ENCODE results near the gene PEX13. TPM values are rescaled to one million over a fixed set of nuclear protein-coding genes. Genes with fewer than 3 reads are reported as not detected.

PEX13 gene
- total and polyA plus RNA-seq, 2 of the 4 experiments (the other 2 are of a cell fraction): 12.1 to 34.8 TPM

DNA sequence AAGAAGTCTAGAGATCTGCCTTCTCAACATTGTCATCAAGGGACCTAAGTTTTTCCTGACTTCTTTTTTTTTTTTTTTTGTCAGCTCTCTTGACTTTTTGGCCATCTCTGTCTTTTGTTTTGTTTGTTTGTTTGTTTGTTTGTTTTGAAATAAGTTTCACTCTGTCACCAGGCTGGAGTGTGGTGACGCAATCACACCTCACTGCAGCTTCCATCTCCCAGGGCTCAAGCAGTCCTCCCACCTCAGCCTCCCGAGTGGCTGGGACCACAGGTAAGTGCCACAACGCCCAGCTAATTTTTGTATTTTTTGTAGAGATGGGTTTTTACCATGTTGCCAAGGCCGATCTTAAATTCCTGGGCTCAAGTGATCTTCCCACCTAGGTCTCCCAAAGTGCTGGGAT is 6.2 kb downstream of the PEX13 start:
- no peaks in the 10 kb centered on the region for H3K9me3 ChIP-seq (ENCODE audit: control insufficient read depth, insufficient read depth, low read length)
- peaks cover 16% of the 10 kb centered on the region for H4K20me1 ChIP-seq (ENCODE audit: insufficient read depth, low read length)
- H4K91ac ChIP-seq (ENCODE audit: insufficient read depth, low read depth, low read length): no peak overlapping the region
- peak; percentile 83 for TF ChIP-seq CEBPB (IDR thresholded peaks at IDR 0.05; ENCODE audit: low read depth, low read length)
- no peak for TF ChIP-seq RAD21 (IDR thresholded peaks at IDR 0.05; ENCODE audit: low read length)
- no peak overlapping the region for H3K4ac ChIP-seq (ENCODE audit: low read depth, low read length)
- H3K9ac ChIP-seq (ENCODE audit: low read depth, low read length): no peak overlapping the region
- no peak overlapping the region for H2AFZ ChIP-seq (replicated peaks; ENCODE audit: low read length, poor library complexity)
- H4K8ac ChIP-seq (ENCODE audit: low read depth in 2 of 2, low read length in 2 of 2): no peak overlapping the region
- no peak for ATAC-seq (ENCODE audit: low read depth)
- no peak overlapping the region for H2BK120ac ChIP-seq (ENCODE audit: low read depth, low read length)
- no peak for DNase-seq
- POLR2A ChIA-PET (ENCODE audit: unreplicated experiment): no interaction called here
- H3K18ac ChIP-seq (ENCODE audit: low read depth, low read length): no peak overlapping the region
- H3K56ac ChIP-seq (ENCODE audit: extremely low read depth, insufficient read depth, low read length): no peak overlapping the region
- no peak overlapping the region for H3K4me3 ChIP-seq (ENCODE audit: insufficient read depth, low read depth, low read length)
- H3K4me1 ChIP-seq (ENCODE audit: control insufficient read depth, insufficient read depth, low read length): no peaks in the 10 kb centered on the region
- H3K23ac ChIP-seq (ENCODE audit: low read depth, low read length): no peak overlapping the region
- H3K27me3 ChIP-seq (ENCODE audit: control insufficient read depth, insufficient read depth, low read length): no peaks in the 10 kb centered on the region
- dilution Hi-C loops (cut with HindIII; ENCODE audit: low sequenced_read_pairs, unreplicated experiment): no loop called here
- H3K4me2 ChIP-seq (ENCODE audit: low read depth, low read length): no peak overlapping the region
- in situ Hi-C loops (cut with MboI; ENCODE audit: low sequenced_read_pairs): no loop called here
- H3K27ac ChIP-seq (ENCODE audit: insufficient read depth, low read length): no peak overlapping the region
- intact Hi-C loops (cut with micrococcal nuclease): no loop called here
- CTCF ChIA-PET: no interaction called here
- no CpG with 5 or more reads among the region's 4 CpGs for WGBS, 2 experiments (ENCODE audit: extremely low coverage in 2 of 2, insufficient read length in 1 of 2)
- H3K14ac ChIP-seq (replicated peaks; ENCODE audit: low read depth, low read length): no peak overlapping the region
- H3K79me1 ChIP-seq (ENCODE audit: low read depth in 1 of 2, low read length in 2 of 2): peaks cover 9 to 48% of the 10 kb centered on the region in 2 experiments; a peak in 3 of 4 replicates
- H3K36me3 ChIP-seq (ENCODE audit: control insufficient read depth, insufficient read depth, low read length): peaks cover 8% of the 10 kb centered on the region
- no peak overlapping the region for H4K5ac ChIP-seq (ENCODE audit: low read depth, low read length)
- H2BK20ac ChIP-seq (ENCODE audit: low read depth, low read length): no peak overlapping the region
- no peak overlapping the region for H2BK15ac ChIP-seq (ENCODE audit: low read depth, low read length)
- no TSS peak for BruUV-seq (replicated peaks)
- H3K9me1 ChIP-seq (ENCODE audit: insufficient read depth, low read length): peaks cover 3% of the 10 kb centered on the region; the same call in 1 of the 2 replicates
- H2AK5ac ChIP-seq (ENCODE audit: low read depth, low read length): no peak overlapping the region
- no peak overlapping the region for H2AK9ac ChIP-seq (replicated peaks; ENCODE audit: low read depth, low read length, poor library complexity)
- H2BK5ac ChIP-seq (ENCODE audit: low read depth, low read length, poor library complexity, severe bottlenecking): no peak overlapping the region
